Activated CD4-positive, CD25-positive, alpha-beta regulatory T cell treated with anti-CD3 and anti-CD28 coated beads, Interleukin-2, amount 50 U/mL, for 24 hours (primary cell): ENCODE results near the gene LMTK2.
"Not testable (repeated sequence)": the region's sequence is repeated elsewhere in the genome, so short reads cannot be mapped to it uniquely, and the experiment has no call there.

Experiments
- ATAC-seq, 2 donors: fragments of 150-1000 bp; cut with Tn5 transposase; one replicate each; pipeline ENCODE4 v1.10.0; 2021; ENCODE audit warnings: mild to moderate bottlenecking in 1 of 2, moderate library complexity in 1 of 2

The LMTK2 gene

DNA sequence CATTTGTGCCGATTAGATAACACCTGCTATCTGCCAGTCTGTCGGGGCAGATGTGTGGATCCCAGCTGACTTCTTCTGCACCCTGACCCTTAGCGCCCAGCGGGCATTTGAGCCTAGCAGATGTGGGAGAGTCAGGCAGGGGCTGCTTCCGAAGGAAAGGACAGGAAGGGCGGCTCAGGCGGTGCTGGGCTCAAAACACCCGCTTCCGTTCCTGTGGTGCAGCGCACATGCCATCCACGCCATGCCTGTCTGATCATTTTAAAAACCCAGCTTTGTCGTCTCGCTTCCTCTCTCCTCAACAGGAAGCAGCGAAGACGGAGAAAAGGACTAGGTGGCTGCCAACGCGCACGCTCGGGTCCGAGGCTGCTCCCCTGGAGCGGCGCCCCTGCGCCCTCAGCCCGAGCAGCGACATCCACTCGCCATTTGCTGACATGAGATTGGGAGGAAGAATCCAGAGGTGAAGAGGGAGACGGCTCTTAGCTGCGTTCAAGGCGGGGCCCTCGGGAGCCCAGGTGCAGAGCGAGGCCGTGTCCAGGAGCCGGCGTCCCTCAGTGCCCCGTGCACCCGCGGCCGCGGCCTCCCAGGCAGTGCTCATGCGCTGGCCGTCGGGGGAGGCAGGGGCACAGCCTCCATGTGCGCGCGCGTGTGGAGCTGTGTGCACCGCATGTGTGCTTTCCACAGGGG lies 98.6 kb downstream of the LMTK2 start:
- ATAC-seq = no peak

DNA sequence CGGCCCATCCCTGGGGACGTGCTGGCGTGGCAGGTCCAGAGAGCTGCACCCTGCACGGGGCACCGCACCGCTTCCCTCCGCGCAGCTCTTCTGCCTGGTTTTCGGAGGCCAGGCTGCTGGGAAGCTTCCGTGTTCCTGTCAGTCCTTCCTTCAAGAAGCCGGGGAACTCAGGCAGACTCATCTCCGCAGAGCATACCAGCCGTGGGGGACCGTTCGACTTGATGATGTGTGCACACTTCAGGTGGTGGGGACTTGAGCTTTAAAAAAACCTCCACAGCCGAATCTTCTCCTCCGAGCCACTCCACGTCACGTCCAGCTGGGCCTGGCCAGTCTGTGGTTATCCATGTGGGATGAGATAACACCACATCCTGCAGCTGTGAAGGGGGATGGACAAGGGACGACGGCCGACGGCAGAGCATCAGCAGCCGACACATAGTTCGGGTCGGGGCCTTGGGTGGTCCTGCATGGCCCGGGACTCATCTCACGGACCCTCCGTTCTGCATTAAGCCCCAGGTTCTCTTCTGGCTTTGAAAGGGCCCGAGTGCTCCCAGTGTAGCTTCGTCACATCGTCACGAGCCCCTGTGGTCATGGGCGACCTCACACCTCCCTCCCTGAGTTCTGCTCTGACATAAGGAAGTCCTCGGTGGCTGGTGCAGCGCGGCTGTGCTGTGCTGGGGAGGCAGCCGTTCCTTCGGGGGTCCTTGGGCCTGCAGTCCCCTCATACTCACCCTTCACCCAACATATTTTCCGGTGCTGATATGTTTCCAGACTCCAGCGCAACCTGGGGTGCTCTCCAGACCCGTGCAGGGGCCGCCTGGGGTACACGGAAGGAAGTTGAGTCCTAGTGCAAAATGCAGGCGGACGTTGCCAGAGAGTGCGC lies 100.0 kb downstream of the LMTK2 start:
- ATAC-seq = no peak

DNA sequence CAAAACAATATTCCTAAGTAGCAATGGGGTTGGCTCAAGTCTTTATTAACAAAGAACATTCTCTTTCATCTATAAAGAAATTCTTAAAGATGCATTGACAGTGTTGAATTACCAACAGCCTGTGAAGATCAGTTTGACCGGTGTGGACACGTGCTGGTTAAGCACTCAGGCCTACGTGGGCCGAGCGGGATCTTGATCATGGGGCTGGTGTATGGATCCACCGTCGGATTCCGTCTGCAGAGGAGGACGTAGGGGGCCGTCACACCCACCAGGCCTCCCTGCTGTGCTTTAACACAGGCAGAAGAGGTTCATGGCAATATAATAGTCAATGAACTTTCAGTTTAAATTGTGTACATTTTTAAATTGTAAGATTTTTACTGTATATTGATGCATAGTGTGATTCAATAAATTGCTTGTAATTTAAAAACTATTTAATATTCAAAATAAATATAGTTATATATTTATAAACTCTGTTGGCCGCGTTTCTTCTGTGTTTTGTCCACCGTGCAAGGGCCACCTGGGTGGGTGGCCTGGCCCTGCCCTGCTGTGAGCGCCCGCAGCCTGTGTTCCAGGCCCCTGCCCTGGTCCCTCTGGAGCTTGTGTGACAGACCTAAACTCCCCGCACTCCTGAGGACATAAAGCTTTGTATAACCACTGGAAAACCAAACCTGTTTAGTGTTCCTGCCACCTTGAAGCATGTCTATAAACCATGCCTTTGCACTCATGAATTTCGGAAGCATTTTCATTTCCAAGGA lies 102.7 kb downstream of the LMTK2 start:
- ATAC-seq = no peak

DNA sequence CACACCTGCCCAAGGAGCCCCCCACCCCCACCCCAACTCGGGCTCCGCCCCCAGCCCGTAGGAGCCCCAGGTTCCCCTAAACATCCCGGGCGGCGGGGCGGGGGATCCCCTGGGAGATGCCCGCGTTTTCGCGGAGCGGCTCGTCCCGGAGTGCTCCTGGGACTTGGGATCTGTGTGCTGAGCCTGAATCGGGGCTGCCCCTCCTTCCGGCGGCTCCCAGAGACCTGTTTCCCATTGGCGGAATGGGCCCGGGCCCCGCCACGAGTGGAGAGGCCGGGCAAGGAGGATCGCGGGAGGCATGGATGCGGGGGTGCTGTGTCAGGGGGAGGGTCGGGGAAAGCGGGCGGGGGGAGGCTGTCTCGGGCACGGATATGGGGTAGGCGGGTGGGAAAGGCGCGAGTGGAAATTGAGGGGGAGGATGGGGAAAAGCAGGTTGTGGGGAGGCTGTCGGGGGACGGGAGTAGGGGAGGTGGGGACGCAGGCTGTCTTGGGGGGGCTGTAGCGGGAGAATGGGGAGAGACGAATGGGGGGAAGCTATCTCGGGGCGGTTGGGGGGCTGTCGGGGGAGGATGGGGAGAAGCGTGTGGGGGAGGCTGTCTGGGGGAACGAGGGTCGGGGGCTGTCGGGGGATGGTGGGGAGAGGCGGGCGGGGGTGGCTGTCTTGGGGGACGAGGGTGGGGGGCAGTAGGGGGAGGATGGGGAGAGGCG lies 104.0 kb downstream of the LMTK2 start:
- ATAC-seq = no peak

DNA sequence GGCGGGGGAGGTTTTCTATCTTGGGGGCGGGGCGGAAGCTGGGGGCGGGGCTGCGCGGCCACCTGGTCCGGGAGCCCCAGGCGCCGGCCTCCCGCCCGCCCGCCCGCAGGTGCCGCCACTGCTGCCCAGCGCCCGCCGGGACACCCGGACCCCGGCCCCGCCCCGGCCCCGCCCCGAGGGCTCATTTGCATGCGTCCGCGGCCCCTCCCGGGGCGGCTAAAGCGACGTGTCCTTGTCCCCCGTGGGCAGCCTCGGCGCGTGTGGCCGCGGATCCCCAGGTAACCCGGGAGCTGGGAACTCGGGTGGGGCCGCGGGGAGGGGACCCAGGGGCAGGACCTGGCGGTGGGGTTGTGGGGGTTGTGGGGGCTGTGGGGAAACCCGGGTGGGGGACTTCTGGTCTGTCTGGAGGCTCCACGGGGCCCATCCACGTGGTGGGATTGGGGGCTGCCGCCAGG lies 104.6 kb downstream of the LMTK2 start, which contains the start of gene BHLHA15:
Gene BHLHA15, plus strand, starts transcription at position 219 of the 455 bp plus-strand sequence. CDS start 871 bp downstream, outside the sequence.
- ATAC-seq = peak in 1 of 2 donors; percentile 27

DNA sequence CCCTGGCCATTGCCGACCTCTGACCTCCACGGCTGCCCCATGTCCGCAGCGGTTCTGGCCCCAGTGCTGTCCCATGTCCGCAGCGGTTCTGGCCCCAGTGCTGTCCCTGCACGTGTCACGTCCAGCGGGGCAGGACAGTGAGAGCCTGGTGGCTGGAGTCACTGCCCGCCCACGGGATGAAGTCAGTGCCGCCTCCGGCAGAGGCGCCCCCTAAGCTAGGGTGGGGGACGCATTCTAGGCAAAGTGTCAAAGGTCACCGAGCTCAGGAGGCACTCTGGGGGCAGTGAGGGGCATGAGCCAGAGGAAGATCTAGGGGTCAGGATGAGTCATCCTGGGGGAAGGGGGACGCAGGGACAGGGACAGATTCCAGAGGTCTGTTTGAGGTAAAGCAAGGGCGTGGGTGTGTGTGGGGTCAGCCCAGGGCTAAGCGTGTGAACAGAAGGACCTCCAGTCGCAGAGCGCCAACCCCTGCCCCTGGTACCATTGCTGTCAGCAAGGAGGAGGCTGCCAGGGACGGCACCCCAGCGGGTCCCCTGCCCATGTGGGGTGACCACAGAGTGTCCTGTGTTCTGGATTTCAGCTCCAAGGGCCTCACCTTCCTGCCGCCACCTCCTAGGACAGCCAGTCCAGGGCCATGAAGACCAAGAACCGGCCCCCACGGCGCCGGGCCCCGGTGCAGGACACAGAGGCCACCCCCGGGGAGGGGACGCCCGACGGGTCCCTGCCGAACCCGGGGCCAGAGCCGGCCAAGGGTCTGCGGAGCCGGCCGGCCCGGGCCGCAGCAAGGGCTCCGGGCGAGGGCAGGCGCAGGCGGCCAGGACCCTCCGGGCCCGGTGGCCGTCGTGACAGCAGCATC lies 105.2 kb downstream of the LMTK2 start:
- no peak for ATAC-seq

DNA sequence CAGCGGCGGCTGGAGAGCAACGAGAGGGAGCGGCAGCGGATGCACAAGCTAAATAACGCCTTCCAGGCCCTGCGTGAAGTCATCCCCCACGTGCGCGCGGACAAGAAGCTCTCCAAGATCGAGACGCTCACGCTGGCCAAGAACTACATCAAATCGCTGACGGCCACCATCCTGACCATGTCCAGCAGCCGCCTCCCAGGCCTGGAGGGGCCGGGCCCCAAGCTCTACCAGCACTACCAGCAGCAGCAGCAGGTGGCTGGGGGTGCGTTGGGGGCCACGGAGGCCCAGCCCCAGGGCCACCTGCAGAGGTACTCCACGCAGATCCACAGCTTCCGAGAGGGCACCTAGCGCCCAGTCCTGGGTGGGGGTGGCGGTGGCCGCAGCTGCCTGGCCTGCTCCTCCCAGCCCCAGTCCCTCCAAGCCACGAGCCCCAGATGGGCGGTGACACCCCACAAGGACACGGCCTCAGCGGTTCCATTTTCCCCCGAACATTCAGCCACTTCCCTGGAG lies 105.9 kb downstream of the LMTK2 start:
- no peak for ATAC-seq

DNA sequence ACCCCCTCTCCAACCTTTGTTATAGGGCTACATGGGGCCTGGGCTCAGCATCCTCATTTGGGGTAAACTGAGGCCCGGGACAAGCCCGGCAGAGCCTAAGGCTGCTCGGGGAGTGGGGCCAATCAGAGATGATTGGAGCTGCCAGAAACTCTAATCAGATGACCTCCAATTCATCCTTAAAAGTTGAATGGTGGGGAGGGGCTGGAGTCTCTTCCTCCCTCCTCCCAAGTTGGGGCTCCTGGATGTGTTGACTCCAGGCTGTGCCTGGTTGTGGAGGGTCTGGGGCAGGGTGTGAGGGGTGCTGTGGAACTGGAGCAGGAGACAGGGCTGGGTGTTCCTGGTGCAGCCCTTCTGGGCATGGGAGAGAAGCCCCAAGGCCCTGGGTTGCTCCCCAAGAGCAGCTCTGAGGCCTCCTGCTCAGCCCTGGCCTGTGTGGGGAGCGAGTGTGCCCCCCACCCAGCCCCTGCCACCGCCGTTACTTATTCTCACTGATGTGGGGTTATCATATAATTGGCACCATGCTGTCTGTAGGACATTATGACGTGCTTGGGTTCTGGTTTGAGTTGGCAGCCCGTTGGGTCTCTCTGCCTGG lies 106.7 kb downstream of the LMTK2 start:
- ATAC-seq = no peak

DNA sequence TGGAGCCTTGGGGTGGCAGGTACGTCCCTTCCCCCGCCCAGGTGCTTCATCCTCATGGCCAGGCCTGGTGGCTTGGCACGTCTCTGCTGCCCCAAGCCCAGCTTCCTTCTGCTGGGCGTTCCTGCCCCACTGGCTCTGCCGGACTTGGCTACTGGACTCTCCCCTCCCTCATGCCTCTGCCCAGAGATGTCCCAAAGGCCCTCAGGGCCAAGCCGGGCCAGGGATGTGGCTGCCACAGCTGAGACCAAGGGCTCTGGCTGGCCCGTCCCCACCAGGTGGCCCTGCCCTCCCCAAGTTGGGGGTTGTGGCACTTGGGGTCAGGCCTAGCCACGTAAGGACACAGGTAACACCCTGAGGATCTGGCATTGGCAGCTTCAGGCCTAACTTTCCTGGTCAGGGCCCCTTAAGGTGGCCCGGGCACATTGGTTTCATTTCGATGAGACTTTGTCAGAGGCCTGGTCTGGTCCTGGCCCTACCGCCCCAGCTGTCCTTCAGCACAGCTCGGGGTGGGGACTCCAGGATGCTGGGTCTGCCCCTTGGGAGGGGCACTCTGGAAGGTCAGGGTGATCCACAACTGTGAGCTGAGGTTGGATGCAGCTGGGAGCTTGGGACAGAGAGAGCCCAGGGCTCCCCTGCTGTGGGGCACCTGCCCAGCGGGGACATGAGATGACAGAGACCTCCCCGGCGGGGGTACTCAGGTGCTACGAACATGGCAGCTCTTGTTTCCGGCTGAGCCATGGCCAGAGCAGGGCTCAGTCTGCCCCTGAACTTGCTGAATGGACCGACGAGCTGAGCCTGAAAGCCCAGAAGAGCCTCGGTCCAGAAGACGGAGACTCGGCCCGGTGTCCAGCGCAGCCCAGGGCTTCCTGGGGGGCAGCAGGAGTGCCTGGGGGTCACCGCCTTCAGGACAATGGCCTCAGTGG lies 107.5 kb downstream of the LMTK2 start:
- no peak for ATAC-seq

DNA sequence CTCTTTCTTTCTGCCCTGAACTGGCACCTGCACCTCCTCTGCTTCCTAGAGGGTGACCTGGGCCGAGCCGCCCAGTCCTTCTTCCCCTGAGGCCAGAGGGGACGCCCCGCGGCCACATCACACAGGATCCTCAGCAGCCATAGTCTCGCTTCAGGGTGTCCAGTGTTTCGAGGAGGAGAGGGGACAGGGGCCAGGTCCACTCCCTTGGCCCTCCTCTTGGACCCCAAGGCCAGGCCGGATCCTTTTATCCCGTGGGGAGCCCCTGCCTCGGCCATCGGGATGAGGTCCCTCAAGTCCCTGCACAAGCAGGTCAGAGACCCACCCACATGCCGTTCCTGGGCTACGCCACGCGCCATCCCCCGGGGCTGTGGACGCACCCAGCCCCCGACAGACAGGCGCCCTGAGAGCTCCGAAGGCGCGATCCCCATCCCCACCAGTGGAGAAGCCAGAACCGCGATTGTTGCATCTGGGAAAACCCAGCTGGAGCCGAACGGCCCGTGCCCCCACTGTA lies 108.2 kb downstream of the LMTK2 start:
- no peak for ATAC-seq

DNA sequence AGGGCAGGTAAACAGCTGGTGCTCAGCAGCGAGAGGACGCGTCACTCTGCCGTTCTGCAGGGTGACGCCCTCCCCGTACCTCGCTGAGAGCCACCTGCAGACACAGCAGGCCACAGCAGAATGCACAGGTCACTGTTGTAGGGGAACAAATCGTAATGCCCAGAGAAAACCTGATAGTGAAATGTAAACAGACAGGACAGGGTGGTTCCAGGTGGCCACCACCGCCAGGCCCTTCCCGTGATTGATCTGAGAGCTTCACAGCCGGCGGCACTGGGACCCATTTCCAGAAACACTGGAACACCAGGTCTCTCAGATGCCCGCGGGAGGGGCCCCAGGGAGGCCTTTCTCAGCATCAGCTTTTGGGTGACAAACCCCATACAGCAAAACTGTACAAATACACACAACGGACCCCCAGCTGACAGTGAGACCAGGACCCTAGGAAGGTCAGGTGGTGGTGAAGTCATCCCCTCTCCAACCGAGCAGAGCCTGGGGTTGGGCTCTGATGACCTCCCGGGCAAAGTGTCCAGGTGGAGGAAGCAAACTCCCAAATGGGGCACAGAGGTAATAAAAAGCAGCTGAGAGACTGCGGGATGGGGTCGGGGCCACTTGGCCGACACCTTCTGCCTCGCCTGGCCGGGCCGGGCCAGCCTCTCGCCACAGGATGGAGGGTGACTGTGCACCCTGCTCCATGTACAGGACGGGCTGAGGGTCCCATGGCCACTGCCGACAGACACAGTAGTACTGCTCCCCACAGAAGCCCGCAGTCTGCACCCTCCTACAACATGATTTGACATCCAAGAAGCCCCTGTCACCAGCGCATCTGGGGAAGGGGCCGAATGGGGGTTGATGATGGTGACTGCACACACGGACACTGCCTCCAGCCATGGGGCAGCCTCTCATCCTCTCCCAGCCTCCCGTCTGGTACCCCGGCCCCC lies 109.2 kb downstream of the LMTK2 start:
- no peak for ATAC-seq

DNA sequence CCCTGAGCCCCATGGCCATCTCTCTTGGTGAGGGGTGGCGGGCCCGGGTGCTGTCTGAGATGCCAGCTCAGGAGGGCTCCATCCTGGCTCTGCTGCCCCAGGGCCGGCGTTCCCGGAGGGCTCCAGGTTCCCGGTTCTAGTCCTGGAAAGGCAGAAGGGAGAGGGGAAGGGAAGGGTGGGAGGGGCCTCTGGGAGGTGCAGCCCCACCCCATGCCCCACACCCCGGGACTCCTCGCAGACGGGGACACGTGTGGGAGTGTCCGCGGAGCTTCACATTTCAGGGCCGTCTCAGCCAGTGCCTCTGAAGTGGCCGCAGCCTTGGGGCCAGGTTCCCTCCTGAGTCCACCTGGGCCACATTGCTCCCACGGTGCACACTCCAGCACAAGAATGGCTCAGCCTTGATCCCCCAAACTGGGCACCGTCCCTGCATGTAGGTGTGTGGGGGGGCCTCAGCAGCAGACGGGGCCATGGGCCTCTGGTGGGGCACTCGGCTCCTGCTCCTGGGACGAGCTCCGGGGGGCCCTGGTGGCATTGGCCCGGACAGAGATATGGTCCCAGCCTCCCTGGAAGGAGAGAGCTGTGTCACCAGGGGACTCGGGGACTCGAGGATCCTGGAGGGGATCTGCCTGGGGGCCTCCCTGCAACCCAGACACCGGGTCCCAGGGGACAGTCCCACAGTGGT lies 110.4 kb downstream of the LMTK2 start:
- no peak for ATAC-seq

DNA sequence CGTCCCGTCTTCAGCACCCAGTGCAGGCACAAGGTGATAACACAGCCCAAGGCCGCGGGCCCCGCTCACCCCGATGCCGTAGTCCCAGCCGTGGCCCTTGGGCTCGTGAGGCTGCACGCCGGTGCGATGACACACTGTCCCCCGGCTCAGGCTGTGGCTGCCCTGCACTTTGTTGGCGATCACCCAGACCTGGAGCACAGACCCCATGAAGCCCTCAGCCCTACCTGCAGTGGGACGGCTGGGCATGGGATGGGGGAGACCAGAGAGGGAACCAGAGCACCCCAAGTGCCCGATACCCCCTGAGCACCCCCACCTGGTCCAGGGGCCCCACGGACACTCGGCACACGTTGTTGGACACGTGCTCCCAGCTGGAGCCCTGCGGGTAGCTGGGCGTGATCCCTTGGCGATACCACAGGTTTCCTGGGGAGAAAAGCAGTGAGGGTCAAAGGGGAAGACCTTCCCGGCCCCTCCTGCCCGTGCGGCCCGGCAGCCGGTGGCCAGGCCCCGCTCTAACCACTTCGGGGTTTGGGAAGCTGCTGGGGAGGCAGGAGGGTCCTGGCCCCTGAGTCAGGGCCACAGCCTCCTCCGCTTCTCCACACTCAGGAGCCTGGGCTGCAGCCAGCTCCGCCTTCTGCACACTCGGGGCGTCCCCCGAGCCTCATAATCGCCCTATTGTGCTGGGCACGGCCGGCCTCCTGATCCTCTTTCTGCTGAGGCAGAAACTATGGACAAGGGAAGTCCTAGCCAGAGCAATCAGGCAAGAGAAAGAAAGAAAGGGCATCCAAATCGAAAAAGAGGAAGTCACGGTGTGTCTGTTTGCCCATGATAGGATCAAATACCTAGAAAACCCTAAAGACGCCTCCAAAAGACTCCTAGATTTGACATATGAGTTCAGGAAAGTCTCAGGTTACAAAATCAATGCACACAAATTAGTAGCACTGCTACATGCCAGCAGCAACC lies 111.2 kb downstream of the LMTK2 start:
- ATAC-seq = no peak

DNA sequence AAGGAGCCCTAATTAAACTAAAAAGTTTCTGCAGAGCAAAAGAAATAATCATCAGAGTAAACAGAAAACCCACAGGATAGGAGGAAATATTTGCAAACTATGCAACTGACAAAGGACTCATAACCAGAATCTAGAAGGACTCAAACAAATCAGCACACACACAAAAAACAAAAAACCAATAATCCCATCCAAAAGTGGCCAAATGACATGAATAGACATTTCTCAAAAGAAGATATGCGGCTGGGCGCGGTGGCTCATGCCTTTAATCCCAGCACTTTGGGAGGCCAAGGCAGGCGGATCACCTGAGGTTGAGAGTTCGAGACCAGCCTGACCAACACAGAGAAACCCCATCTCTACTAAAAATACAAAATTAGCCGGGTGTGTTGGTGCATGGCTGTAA lies 112.7 kb downstream of the LMTK2 start:
- not testable (repeated sequence) for ATAC-seq

DNA sequence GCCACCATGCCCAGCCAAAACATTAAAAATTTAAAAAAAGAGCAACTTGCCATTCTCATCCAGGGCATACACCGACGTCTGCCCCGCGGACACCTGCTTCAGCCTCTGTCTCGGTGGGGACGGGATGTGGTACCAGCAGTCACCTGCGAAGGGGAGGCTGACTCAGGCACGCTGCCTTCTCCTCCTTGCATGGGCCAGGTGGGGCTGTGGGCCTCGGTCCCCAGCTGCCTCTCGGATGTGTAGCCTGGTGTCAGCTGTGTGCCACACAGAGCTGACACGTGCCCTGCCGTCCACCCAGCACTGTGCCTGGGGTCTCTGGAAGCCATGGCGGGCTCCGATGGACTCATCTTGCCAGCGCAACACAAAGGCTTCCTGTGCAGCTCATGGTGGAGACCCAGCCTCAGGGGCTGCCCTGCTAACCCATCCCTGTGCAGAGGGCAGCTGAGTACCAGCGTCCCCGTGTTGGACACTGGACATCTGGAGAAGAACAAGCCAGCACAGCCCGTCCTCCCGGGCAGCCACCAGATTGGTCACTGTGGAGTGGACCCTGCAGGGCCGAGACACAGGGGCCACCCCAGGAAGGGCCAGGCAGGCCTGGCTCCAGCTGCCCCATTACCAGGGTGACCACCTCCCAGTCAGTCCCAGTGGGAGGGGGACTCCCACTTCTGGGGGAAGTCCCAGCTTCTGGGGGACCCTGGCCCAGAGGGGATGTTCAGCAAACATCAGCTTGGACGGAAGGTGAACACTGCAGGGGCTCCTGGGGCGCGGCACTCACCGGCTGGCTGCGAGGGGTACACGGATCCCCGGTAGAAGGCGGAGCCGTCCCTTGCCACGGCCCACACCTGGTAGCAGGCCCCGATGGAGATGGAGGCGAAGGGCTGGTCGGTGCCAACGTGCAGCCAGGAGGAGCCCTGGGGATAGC lies 115.2 kb downstream of the LMTK2 start:
- no peak for ATAC-seq
